ENCODE measurements around the gene UBE2L3.
"Not testable (repeated sequence)": the region's sequence is repeated elsewhere in the genome, so short reads cannot be mapped to it uniquely, and the experiment has no call there.

UBE2L3 gene

GRCh38 chr22:21549558-21549957 lies 18.0 kb upstream of the UBE2L3 start:
- H3K27me3 ChIP-seq (replicated peaks in 2 of 5; ENCODE audit: control insufficient read depth in 4 of 5, insufficient read depth in 5 of 5, low read length in 4 of 5); H3K27ac ChIP-seq (ENCODE audit: insufficient read depth in 1 of 2, low read depth in 1 of 2, low read length in 2 of 2, poor library complexity in 1 of 2, severe bottlenecking in 2 of 2); H3K4me1 ChIP-seq (ENCODE audit: control extremely low read depth in 1 of 4, control insufficient read depth in 4 of 4, insufficient read depth in 4 of 4, low read length in 3 of 4); CTCF ChIA-PET; H3K4me3 ChIP-seq (ENCODE audit: control insufficient read depth in 1 of 7, extremely low read depth in 1 of 7, insufficient read depth in 4 of 7, low read depth in 2 of 7, low read length in 6 of 7); H3K36me3 ChIP-seq (ENCODE audit: control insufficient read depth in 4 of 4, insufficient read depth in 4 of 4, low read length in 3 of 4); DNase-seq; POLR2A ChIA-PET; H3K9me3 ChIP-seq (ENCODE audit: control extremely low read depth in 1 of 5, control insufficient read depth in 4 of 5, insufficient read depth in 2 of 5, low read depth in 1 of 5, low read length in 4 of 5): not testable (repeated sequence)
- no CpG with 5 or more reads among the region's 38 CpGs for WGBS (ENCODE audit: insufficient coverage)

GRCh38 chr22:21550008-21550677 lies 17.4 kb upstream of the UBE2L3 start:
- H3K4me3 ChIP-seq (ENCODE audit: control insufficient read depth in 1 of 7, extremely low read depth in 1 of 7, insufficient read depth in 4 of 7, low read depth in 2 of 7, low read length in 6 of 7); H3K27ac ChIP-seq (ENCODE audit: insufficient read depth in 1 of 2, low read depth in 1 of 2, low read length in 2 of 2, poor library complexity in 1 of 2, severe bottlenecking in 2 of 2); H3K27me3 ChIP-seq (replicated peaks in 2 of 5; ENCODE audit: control insufficient read depth in 4 of 5, insufficient read depth in 5 of 5, low read length in 4 of 5); H3K9me3 ChIP-seq (ENCODE audit: control extremely low read depth in 1 of 5, control insufficient read depth in 4 of 5, insufficient read depth in 2 of 5, low read depth in 1 of 5, low read length in 4 of 5); H3K4me1 ChIP-seq (ENCODE audit: control extremely low read depth in 1 of 4, control insufficient read depth in 4 of 4, insufficient read depth in 4 of 4, low read length in 3 of 4); CTCF ChIA-PET; H3K36me3 ChIP-seq (ENCODE audit: control insufficient read depth in 4 of 4, insufficient read depth in 4 of 4, low read length in 3 of 4); POLR2A ChIA-PET; DNase-seq: not testable (repeated sequence)
- WGBS (ENCODE audit: insufficient coverage): no CpG with 5 or more reads among the region's 62 CpGs

- H3K27ac ChIP-seq (ENCODE audit: insufficient read depth in 1 of 2, low read depth in 1 of 2, low read length in 2 of 2, poor library complexity in 1 of 2, severe bottlenecking in 2 of 2); H3K27me3 ChIP-seq (replicated peaks in 2 of 5; ENCODE audit: control insufficient read depth in 4 of 5, insufficient read depth in 5 of 5, low read length in 4 of 5); H3K4me1 ChIP-seq (ENCODE audit: control extremely low read depth in 1 of 4, control insufficient read depth in 4 of 4, insufficient read depth in 4 of 4, low read length in 3 of 4); POLR2A ChIA-PET; H3K4me3 ChIP-seq (ENCODE audit: control insufficient read depth in 1 of 7, extremely low read depth in 1 of 7, insufficient read depth in 4 of 7, low read depth in 2 of 7, low read length in 6 of 7); CTCF ChIA-PET; H3K36me3 ChIP-seq (ENCODE audit: control insufficient read depth in 4 of 4, insufficient read depth in 4 of 4, low read length in 3 of 4); DNase-seq; H3K9me3 ChIP-seq (ENCODE audit: control extremely low read depth in 1 of 5, control insufficient read depth in 4 of 5, insufficient read depth in 2 of 5, low read depth in 1 of 5, low read length in 4 of 5): not testable (repeated sequence)
- no CpG with 5 or more reads among the region's 44 CpGs for WGBS (ENCODE audit: insufficient coverage)
Measured at GRCh38 chr22:21550678-21551047, 16.9 kb upstream of the UBE2L3 start.

GRCh38 chr22:21551361-21551760 lies 16.2 kb upstream of the UBE2L3 start, which contains the start of gene RIMBP3C:
Gene RIMBP3C, minus strand, starts transcription at chr22:21551461. Its CDS starts 485 bp downstream, at chr22:21550976.
- H3K27me3 ChIP-seq (replicated peaks in 2 of 5; ENCODE audit: control insufficient read depth in 4 of 5, insufficient read depth in 5 of 5, low read length in 4 of 5); DNase-seq; H3K27ac ChIP-seq (ENCODE audit: insufficient read depth in 1 of 2, low read depth in 1 of 2, low read length in 2 of 2, poor library complexity in 1 of 2, severe bottlenecking in 2 of 2); POLR2A ChIA-PET; H3K36me3 ChIP-seq (ENCODE audit: control insufficient read depth in 4 of 4, insufficient read depth in 4 of 4, low read length in 3 of 4); H3K4me1 ChIP-seq (ENCODE audit: control extremely low read depth in 1 of 4, control insufficient read depth in 4 of 4, insufficient read depth in 4 of 4, low read length in 3 of 4); CTCF ChIA-PET; H3K4me3 ChIP-seq (ENCODE audit: control insufficient read depth in 1 of 7, extremely low read depth in 1 of 7, insufficient read depth in 4 of 7, low read depth in 2 of 7, low read length in 6 of 7); H3K9me3 ChIP-seq (ENCODE audit: control extremely low read depth in 1 of 5, control insufficient read depth in 4 of 5, insufficient read depth in 2 of 5, low read depth in 1 of 5, low read length in 4 of 5): not testable (repeated sequence)
- no CpG with 5 or more reads among the region's 4 CpGs for WGBS (ENCODE audit: insufficient coverage)

- CTCF ChIA-PET; H3K9me3 ChIP-seq (ENCODE audit: control extremely low read depth in 1 of 5, control insufficient read depth in 4 of 5, insufficient read depth in 2 of 5, low read depth in 1 of 5, low read length in 4 of 5); H3K4me3 ChIP-seq (ENCODE audit: control insufficient read depth in 1 of 7, extremely low read depth in 1 of 7, insufficient read depth in 4 of 7, low read depth in 2 of 7, low read length in 6 of 7); H3K4me1 ChIP-seq (ENCODE audit: control extremely low read depth in 1 of 4, control insufficient read depth in 4 of 4, insufficient read depth in 4 of 4, low read length in 3 of 4); H3K27me3 ChIP-seq (replicated peaks in 2 of 5; ENCODE audit: control insufficient read depth in 4 of 5, insufficient read depth in 5 of 5, low read length in 4 of 5); H3K27ac ChIP-seq (ENCODE audit: insufficient read depth in 1 of 2, low read depth in 1 of 2, low read length in 2 of 2, poor library complexity in 1 of 2, severe bottlenecking in 2 of 2); H3K36me3 ChIP-seq (ENCODE audit: control insufficient read depth in 4 of 4, insufficient read depth in 4 of 4, low read length in 3 of 4); DNase-seq; POLR2A ChIA-PET: not testable (repeated sequence)
- WGBS (ENCODE audit: insufficient coverage): 84% methylated on average over 2 of the region's 10 CpGs
Measured at GRCh38 chr22:21559345-21560125, 8.0 kb upstream of the UBE2L3 start.

- H3K4me3 ChIP-seq (ENCODE audit: control insufficient read depth in 1 of 7, extremely low read depth in 1 of 7, insufficient read depth in 4 of 7, low read depth in 2 of 7, low read length in 6 of 7); DNase-seq; H3K27me3 ChIP-seq (replicated peaks in 2 of 5; ENCODE audit: control insufficient read depth in 4 of 5, insufficient read depth in 5 of 5, low read length in 4 of 5); CTCF ChIA-PET; POLR2A ChIA-PET; H3K36me3 ChIP-seq (ENCODE audit: control insufficient read depth in 4 of 4, insufficient read depth in 4 of 4, low read length in 3 of 4); H3K27ac ChIP-seq (ENCODE audit: insufficient read depth in 1 of 2, low read depth in 1 of 2, low read length in 2 of 2, poor library complexity in 1 of 2, severe bottlenecking in 2 of 2); H3K4me1 ChIP-seq (ENCODE audit: control extremely low read depth in 1 of 4, control insufficient read depth in 4 of 4, insufficient read depth in 4 of 4, low read length in 3 of 4); H3K9me3 ChIP-seq (ENCODE audit: control extremely low read depth in 1 of 5, control insufficient read depth in 4 of 5, insufficient read depth in 2 of 5, low read depth in 1 of 5, low read length in 4 of 5): not testable (repeated sequence)
- no CpG with 5 or more reads among the region's 3 CpGs for whole genome bisulfite sequencing (ENCODE audit: insufficient coverage)
Measured at GRCh38 chr22:21560657-21561056, 6.9 kb upstream of the UBE2L3 start.

GRCh38 chr22:21563912-21564311 lies 3.6 kb upstream of the UBE2L3 start:
- Histone ChIP-seq H3K27ac (ENCODE audit: insufficient read depth in 1 of 2, low read depth in 1 of 2, low read length in 2 of 2, poor library complexity in 1 of 2, severe bottlenecking in 2 of 2) (no peak overlapping the region), H3K36me3 (ENCODE audit: control insufficient read depth in 4 of 4, insufficient read depth in 4 of 4, low read length in 3 of 4) (no peaks in the 10 kb centered on the region), H3K4me1 (ENCODE audit: control extremely low read depth in 1 of 4, control insufficient read depth in 4 of 4, insufficient read depth in 4 of 4, low read length in 3 of 4) (peaks cover 0 to 8% (median 6%) of the 10 kb centered on the region in 4 experiments), H3K27me3 (replicated peaks in 2 of 5; ENCODE audit: control insufficient read depth in 4 of 5, insufficient read depth in 5 of 5, low read length in 4 of 5) (no peaks in the 10 kb centered on the region), H3K9me3 (ENCODE audit: control extremely low read depth in 1 of 5, control insufficient read depth in 4 of 5, insufficient read depth in 2 of 5, low read depth in 1 of 5, low read length in 4 of 5) (no peaks in the 10 kb centered on the region), H3K4me3 (ENCODE audit: control insufficient read depth in 1 of 7, extremely low read depth in 1 of 7, insufficient read depth in 4 of 7, low read depth in 2 of 7, low read length in 6 of 7) (no peak overlapping the region)
- ChIA-PET POLR2A (no interaction called here), CTCF (interaction anchor here (1.4 kb wide), 1 partner anchor 79 kb away, joined by 3 read pairs; no protein-coding TSS in a partner anchor)
- no peak for DNase-seq
- WGBS (ENCODE audit: insufficient coverage): 100% methylated on average over 6 of the region's 8 CpGs
